ENCODE measurements around the gene CRACR2B. TPM values are rescaled to one million over a fixed set of nuclear protein-coding genes. Genes with fewer than 3 reads are reported as not detected.

Gene CRACR2B
- total RNA-seq, 6 experiments from 2014 or later = 0.63 to 2.2 (median 1.2) TPM

DNA sequence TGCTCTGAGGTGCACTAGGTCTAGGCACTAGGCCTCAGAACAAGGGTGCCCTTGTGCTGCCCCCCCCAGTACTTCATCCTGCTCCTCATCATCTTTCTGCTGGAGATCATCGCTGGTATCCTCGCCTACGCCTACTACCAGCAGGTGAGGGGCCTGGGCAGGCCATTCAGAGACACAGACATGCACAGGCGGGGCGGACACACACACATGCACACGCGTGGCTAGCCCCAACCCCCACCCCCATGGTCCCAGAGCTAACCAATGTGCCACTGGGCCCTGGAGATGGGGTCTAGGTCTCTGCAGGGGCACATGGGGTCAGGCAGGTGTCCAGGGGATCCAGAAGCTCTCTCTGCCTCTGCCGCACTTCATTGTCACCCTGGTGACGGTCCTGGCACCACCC, 9.0 kb downstream of the CRACR2B start:
- DNase-seq = no peak
- Mint-ChIP-seq H3K27ac (peak overlapping the region; percentile 31; the same call in 1 of the 2 replicates), H3K27me3 (ENCODE audit: insufficient read depth) (peaks cover 45% of the 10 kb centered on the region), H3K4me3 (no peak overlapping the region), H3K36me3 (ENCODE audit: low read depth) (peaks cover 29% of the 10 kb centered on the region), H3K4me1 (ENCODE audit: low read depth) (peaks cover 47% of the 10 kb centered on the region), H3K9me3 (0 out of 2 replicates have a peak, but pooled peaks cover 8% of the 10 kb centered on the region)
- TF ChIP-seq, protein P1, sequence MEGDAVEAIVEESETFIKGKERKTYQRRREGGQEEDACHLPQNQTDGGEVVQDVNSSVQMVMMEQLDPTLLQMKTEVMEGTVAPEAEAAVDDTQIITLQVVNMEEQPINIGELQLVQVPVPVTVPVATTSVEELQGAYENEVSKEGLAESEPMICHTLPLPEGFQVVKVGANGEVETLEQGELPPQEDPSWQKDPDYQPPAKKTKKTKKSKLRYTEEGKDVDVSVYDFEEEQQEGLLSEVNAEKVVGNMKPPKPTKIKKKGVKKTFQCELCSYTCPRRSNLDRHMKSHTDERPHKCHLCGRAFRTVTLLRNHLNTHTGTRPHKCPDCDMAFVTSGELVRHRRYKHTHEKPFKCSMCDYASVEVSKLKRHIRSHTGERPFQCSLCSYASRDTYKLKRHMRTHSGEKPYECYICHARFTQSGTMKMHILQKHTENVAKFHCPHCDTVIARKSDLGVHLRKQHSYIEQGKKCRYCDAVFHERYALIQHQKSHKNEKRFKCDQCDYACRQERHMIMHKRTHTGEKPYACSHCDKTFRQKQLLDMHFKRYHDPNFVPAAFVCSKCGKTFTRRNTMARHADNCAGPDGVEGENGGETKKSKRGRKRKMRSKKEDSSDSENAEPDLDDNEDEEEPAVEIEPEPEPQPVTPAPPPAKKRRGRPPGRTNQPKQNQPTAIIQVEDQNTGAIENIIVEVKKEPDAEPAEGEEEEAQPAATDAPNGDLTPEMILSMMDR (IDR thresholded peaks at IDR 0.05) = no peak

DNA sequence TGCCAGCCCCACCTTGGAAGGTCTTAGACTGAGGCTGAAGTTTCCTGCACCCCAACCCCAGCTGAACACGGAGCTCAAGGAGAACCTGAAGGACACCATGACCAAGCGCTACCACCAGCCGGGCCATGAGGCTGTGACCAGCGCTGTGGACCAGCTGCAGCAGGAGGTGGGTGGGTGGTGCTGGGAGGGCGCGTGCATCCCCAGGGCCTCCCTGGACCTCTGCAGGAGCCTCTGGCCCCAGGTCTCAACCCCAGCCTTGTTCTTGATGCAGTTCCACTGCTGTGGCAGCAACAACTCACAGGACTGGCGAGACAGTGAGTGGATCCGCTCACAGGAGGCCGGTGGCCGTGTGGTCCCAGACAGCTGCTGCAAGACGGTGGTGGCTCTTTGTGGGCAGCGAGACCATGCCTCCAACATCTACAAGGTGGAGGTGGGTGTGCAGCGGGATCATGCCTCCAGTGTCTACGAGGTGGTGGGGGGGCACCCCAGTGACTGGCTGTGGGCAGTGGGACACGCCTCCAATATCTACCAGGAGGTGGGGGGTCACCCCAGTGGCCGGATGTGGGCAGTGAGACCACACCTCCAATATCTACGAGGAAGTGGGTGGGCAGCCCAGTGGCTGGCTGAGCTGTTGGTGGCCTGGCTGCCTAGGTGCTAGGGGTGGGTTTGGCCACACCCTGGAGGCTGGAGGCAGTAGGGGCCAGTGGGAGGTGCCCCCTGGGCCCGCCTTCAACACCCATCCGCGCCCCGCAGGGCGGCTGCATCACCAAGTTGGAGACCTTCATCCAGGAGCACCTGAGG, 9.7 kb downstream of the CRACR2B start:
- H3K4me1 Mint-ChIP-seq (ENCODE audit: low read depth) = peaks cover 44% of the 10 kb centered on the region
- TF ChIP-seq, protein P1 (IDR thresholded peaks at IDR 0.05) = no peak
- no peak for DNase-seq
- peak overlapping the region; percentile 17; the same call in 1 of the 2 replicates for H3K4me3 Mint-ChIP-seq
- H3K27me3 Mint-ChIP-seq (ENCODE audit: insufficient read depth) = peaks cover 48% of the 10 kb centered on the region
- H3K27ac Mint-ChIP-seq = peak overlapping the region; percentile 67
- H3K36me3 Mint-ChIP-seq (ENCODE audit: low read depth) = peaks cover 29% of the 10 kb centered on the region
- H3K9me3 Mint-ChIP-seq = 0 out of 2 replicates have a peak, but pooled peaks cover 8% of the 10 kb centered on the region

DNA sequence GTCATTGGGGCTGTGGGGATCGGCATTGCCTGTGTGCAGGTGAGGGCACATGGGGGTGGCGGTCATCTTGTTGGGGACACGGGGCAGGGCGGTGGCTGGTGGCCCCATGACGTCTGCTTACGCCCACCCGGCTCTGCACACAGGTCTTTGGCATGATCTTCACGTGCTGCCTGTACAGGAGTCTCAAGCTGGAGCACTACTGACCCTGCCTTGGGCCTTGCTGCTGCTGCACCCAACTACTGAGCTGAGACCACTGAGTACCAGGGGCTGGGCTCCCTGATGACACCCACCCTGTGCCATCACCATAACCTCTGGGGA, 10.2 kb downstream of the CRACR2B start:
- no peak for DNase-seq
- Mint-ChIP-seq H3K4me1 (ENCODE audit: low read depth) (peaks cover 44% of the 10 kb centered on the region), H3K36me3 (ENCODE audit: low read depth) (peaks cover 29% of the 10 kb centered on the region), H3K27ac (peak overlapping the region; percentile 61; the same call in 1 of the 2 replicates), H3K27me3 (ENCODE audit: insufficient read depth) (peaks cover 48% of the 10 kb centered on the region), H3K9me3 (0 out of 2 replicates have a peak, but pooled peaks cover 8% of the 10 kb centered on the region), H3K4me3 (0 out of 2 replicates have a peak overlapping the region, but pooled peaks have one; percentile 17)
- TF ChIP-seq, protein P1 (IDR thresholded peaks at IDR 0.05) = no peak

DNA sequence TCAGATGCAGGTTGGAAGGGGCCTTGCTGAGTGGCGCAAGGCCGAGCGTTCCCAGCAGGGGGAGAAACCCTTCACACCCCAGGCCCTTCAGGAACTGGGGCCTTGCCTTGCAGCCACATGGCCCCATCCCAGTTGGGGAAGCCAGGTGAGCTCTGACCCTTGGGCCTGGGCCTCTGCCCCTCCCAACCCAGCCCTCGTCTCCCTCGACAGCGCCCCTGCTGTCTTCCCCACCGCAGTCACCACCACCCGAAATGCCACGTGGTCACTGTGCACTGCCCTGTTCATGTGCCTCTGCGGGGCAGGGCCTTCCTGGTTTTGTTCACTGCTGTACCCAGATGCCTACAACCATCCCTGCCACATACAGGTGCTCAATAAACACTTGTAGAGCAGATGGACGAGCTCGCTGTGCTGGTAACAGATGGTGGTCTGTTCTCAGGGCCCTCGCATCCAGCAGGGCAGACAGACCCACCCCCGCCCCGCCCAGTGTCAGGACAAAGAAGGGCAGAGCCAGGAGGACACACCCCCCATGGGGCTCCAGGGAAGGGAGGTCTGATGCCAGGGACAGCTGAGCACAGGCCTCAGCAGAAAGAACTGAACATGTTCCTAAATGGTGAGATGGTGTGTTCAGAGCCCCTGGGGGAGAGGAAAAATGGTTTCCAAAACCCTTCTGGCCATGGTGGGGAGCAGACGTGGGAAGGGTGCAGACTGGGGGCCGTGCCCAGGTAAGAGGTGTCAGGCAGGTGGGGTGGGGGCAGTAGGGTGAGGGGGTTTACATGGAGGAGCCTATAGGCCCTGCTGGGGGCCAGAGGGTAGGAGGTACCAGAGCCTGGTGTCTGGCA, 10.9 kb downstream of the CRACR2B start:
- H3K9me3 Mint-ChIP-seq = 0 out of 2 replicates have a peak, but pooled peaks cover 8% of the 10 kb centered on the region
- TF ChIP-seq, protein P1 (IDR thresholded peaks at IDR 0.05) = peak; percentile 70
- DNase-seq = no peak
- H3K27ac Mint-ChIP-seq = peak overlapping the region; percentile 61
- peak overlapping the region; percentile 28 for H3K4me3 Mint-ChIP-seq
- H3K27me3 Mint-ChIP-seq (ENCODE audit: insufficient read depth) = peaks cover 51% of the 10 kb centered on the region
- H3K4me1 Mint-ChIP-seq (ENCODE audit: low read depth) = peaks cover 43% of the 10 kb centered on the region
- peaks cover 29% of the 10 kb centered on the region for H3K36me3 Mint-ChIP-seq (ENCODE audit: low read depth)

DNA sequence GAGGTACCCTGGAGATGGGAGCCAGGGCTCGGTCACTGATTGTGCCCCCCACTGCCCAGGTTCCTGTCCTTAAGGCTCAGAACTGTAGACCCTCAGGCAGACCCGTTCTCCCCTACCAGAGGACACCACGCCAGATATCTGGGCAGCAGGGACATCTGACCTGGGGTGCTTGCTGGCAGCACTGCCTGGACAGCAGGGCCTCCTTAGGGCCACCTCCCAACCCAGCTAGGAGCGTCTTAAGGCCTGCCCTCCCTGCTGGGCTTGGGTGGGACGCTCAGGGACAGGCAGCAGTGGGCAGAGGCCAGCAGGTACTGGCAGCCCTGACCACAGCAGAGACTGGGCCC, 11.5 kb downstream of the CRACR2B start:
- H3K4me1 Mint-ChIP-seq (ENCODE audit: low read depth) = peaks cover 37% of the 10 kb centered on the region
- peaks cover 23% of the 10 kb centered on the region for H3K36me3 Mint-ChIP-seq (ENCODE audit: low read depth)
- peak overlapping the region; percentile 90; the same call in 1 of the 2 replicates for H3K4me3 Mint-ChIP-seq
- TF ChIP-seq, protein P1 (IDR thresholded peaks at IDR 0.05) = no peak
- peak overlapping the region; percentile 61 for H3K27ac Mint-ChIP-seq
- DNase-seq = no peak
- peaks cover 51% of the 10 kb centered on the region for H3K27me3 Mint-ChIP-seq (ENCODE audit: insufficient read depth)
- 0 out of 2 replicates have a peak, but pooled peaks cover 8% of the 10 kb centered on the region for H3K9me3 Mint-ChIP-seq

Measured in HFFc6 (cell line).